GM18873 (cell line): ENCODE data around the gene HOXA10.

Experiments
- ATAC-seq: cut with Tn5 transposase; IDR thresholded peaks from one replicate; pipeline ENCODE4 v1.9.1; 2021; ENCODE audit warnings: mild to moderate bottlenecking, moderate library complexity, moderate number of reproducible peaks; ENCODE audit not compliant: unreplicated experiment, low FRiP score

The HOXA10 gene

GRCh38 chr7:27147199-27148030, 26.7 kb downstream of the HOXA10 start, which contains the start of gene HOXA6:
Gene HOXA6 (minus strand): TSS chr7:27147774. CDS start chr7:27147749, 25 bp downstream.
- no peak for ATAC-seq

GRCh38 chr7:27146491-27147198, 27.5 kb downstream of the HOXA10 start:
- ATAC-seq: no peak

- ATAC-seq: no peak
Measured at GRCh38 chr7:27145914-27146412, 28.2 kb downstream of the HOXA10 start.

- ATAC-seq: no peak
Measured at GRCh38 chr7:27145165-27145913, 28.8 kb downstream of the HOXA10 start.

- no peak for ATAC-seq
Measured at GRCh38 chr7:27144781-27145164, 29.3 kb downstream of the HOXA10 start.

- ATAC-seq: no peak
Measured at GRCh38 chr7:27143950-27144780, 30.0 kb downstream of the HOXA10 start.

- ATAC-seq: no peak
Measured at GRCh38 chr7:27143023-27143949, 30.8 kb downstream of the HOXA10 start, which contains the start of gene HOXA5. Gene HOXA5 (minus strand): TSS chr7:27143681. CDS start chr7:27143607, 74 bp downstream.

GRCh38 chr7:27142580-27143022, 31.5 kb downstream of the HOXA10 start:
- no peak for ATAC-seq

- ATAC-seq: no peak
Measured at GRCh38 chr7:27141923-27142579, 32.1 kb downstream of the HOXA10 start.

- ATAC-seq: no peak
Measured at GRCh38 chr7:27141137-27141922, 32.8 kb downstream of the HOXA10 start.

GRCh38 chr7:27140126-27140857, 33.8 kb downstream of the HOXA10 start:
- no peak for ATAC-seq

GRCh38 chr7:27139334-27140125, 34.6 kb downstream of the HOXA10 start:
- ATAC-seq: no peak

GRCh38 chr7:27138985-27139333, 35.2 kb downstream of the HOXA10 start:
- ATAC-seq: no peak

- ATAC-seq: no peak
Measured at GRCh38 chr7:27138472-27138871, 35.6 kb downstream of the HOXA10 start.

GRCh38 chr7:27137640-27138315, 36.3 kb downstream of the HOXA10 start:
- ATAC-seq: no peak
